Colonic mucosa (tissue), 4 donors: ENCODE measurements around the gene PTGER1. TPM values are rescaled to one million over a fixed set of nuclear protein-coding genes. Genes with fewer than 3 reads are reported as not detected.

Experiments used
- DNase-seq: peaks from one replicate; pipeline ENCODE4 v3.0.0-alpha.2; 2020
- H3K27ac ChIP-seq: fragments of 200-600 bp; one replicate; pipeline ENCODE4 v1.8.0; 2021
- H3K27me3 ChIP-seq: fragments of 200-600 bp; one replicate; pipeline ENCODE4 v1.8.0; 2021
- H3K36me3 ChIP-seq: fragments of 200-600 bp; one replicate; pipeline ENCODE4 v1.8.0; 2021
- H3K4me1 ChIP-seq: fragments of 200-600 bp; one replicate; pipeline ENCODE4 v1.8.0; 2021; ENCODE audit warnings: mild to moderate bottlenecking
- H3K4me3 ChIP-seq: fragments of 200-600 bp; one replicate; pipeline ENCODE4 v1.8.0; 2021
- H3K9ac ChIP-seq, 2 donors: one replicate each; pipeline ENCODE4 v1.7.0; 2013; ENCODE audit warnings: control low read depth in 2 of 2, low read depth in 2 of 2, low read length in 2 of 2
- H3K9me3 ChIP-seq: fragments of 200-600 bp; one replicate; pipeline ENCODE4 v1.8.0; 2021
- CTCF ChIP-seq: fragments of 200-600 bp; IDR thresholded peaks from one replicate; pipeline ENCODE4 v1.8.0; 2022; ENCODE audit warnings: antibody characterized with exemption, mild to moderate bottlenecking
- intact Hi-C: fragments of 100-400 bp; cut with DNase I; formaldehyde crosslinking; loops from one replicate; pipeline ENCODE4 v1.14.1; 2022
- total RNA-seq, 2 donors: library from RNA; stranded (reverse); fragmentation: NEBNext Ultra II Directional in 1 of 2; extraction: Animal tissue kit (Norgen Biotek cat#: 25700) in 1 of 2; gene quantifications; one replicate each; pipeline ENCODE4 v1.2.1, GENCODE V29; 2021
- donor health status: healthy.
- donor health status: DM: no; HTN: no; CAD: no.
- donor health status: DM: no; HTN: no; CAD: no.

Gene PTGER1
- total RNA-seq, 2 donors from 2014 or later, result 0.35 to 0.72 TPM

- DNase-seq, result peak; percentile 32
- H3K4me1 ChIP-seq, result peaks cover 20% of the 10 kb centered on the region
- H3K9me3 ChIP-seq, result no peaks in the 10 kb centered on the region
- H3K27me3 ChIP-seq, result no peaks in the 10 kb centered on the region
- H3K36me3 ChIP-seq, result no peaks in the 10 kb centered on the region
- H3K9ac ChIP-seq, result peak overlapping the region in 1 of 2 donors; percentile 17
- TF ChIP-seq CTCF, result no peak
- peak overlapping the region; percentile 32 for H3K27ac ChIP-seq
- no peak overlapping the region for H3K4me3 ChIP-seq
- intact Hi-C loops, result no loop called here
Observed at GRCh38 chr19:14492756-14493337, 17.7 kb upstream of the PTGER1 start.

GRCh38 chr19:14487370-14488125, 12.4 kb upstream of the PTGER1 start:
- no peak for DNase-seq
- H3K27me3 ChIP-seq, result no peaks in the 10 kb centered on the region
- peaks cover 6% of the 10 kb centered on the region for H3K4me1 ChIP-seq
- H3K9ac ChIP-seq, result no peak overlapping the region
- H3K4me3 ChIP-seq, result no peak overlapping the region
- TF ChIP-seq CTCF, result no peak
- no peaks in the 10 kb centered on the region for H3K36me3 ChIP-seq
- H3K9me3 ChIP-seq, result no peaks in the 10 kb centered on the region
- intact Hi-C loops, result loop anchor here (10.0 kb wide), 1 partner anchor 53 kb away; the partner anchor contains the start of gene PKN1
- no peak overlapping the region for H3K27ac ChIP-seq

- DNase-seq, result no peak
- intact Hi-C loops, result loop anchor here (10.0 kb wide), 1 partner anchor 48 kb away; the partner anchor contains the start of gene PKN1
- Histone ChIP-seq H3K9ac (no peak overlapping the region), H3K27me3 (no peaks in the 10 kb centered on the region), H3K4me1 (no peaks in the 10 kb centered on the region), H3K9me3 (no peaks in the 10 kb centered on the region), H3K4me3 (no peak overlapping the region), H3K27ac (no peak overlapping the region), H3K36me3 (peaks cover 6% of the 10 kb centered on the region)
- TF ChIP-seq CTCF, result no peak
Observed at GRCh38 chr19:14482172-14482941, 7.2 kb upstream of the PTGER1 start.

GRCh38 chr19:14480700-14481079, 5.5 kb upstream of the PTGER1 start:
- no peak for DNase-seq

More at GRCh38 chr19:14480700-14481079, 5.5 kb upstream of the PTGER1 start:
- H3K4me3 ChIP-seq, result no peak overlapping the region
- H3K9ac ChIP-seq, result no peak overlapping the region
- no peaks in the 10 kb centered on the region for H3K4me1 ChIP-seq
- intact Hi-C loops, result loop anchor here (10.0 kb wide), 1 partner anchor 46 kb away; the partner anchor contains the start of gene PKN1
- no peaks in the 10 kb centered on the region for H3K9me3 ChIP-seq
- H3K27ac ChIP-seq, result no peak overlapping the region
- no peak for TF ChIP-seq CTCF
- H3K36me3 ChIP-seq, result peaks cover 6% of the 10 kb centered on the region
- H3K27me3 ChIP-seq, result no peaks in the 10 kb centered on the region
